SK-N-SH (cell line): ENCODE results near the gene IRF1. TPM values are rescaled to one million over a fixed set of nuclear protein-coding genes. Genes with fewer than 3 reads are reported as not detected.

Experiments used
- CTCF ChIA-PET: fragments of 300-600, 350-600 bp; formaldehyde crosslinking; extraction: SDS; loops from one replicate; lab custom pipeline; 2021; lab: Yijun Ruan, JAX
- POLR2A ChIA-PET: fragments of 350-600 bp; sonication (Branson Sonifier 250); formaldehyde crosslinking; extraction: SDS; loops from one replicate; lab custom pipeline; 2020; ENCODE audit warnings: antibody characterized with exemption, inconsistent platforms; lab: Yijun Ruan, JAX
- DNase-seq: peaks from one replicate; pipeline ENCODE4 v3.0.0; 2012
- H2AFZ ChIP-seq: fragments of 200-600 bp; sonication (generic); 2 replicates; pipeline ENCODE4 v1.8.1; 2016; ENCODE audit warnings: antibody characterized with exemption, mild to moderate bottlenecking, low read depth
- H3F3A ChIP-seq: fragments of 200-600 bp; sonication (generic); replicated peaks from 2 replicates; pipeline ENCODE3; 2016; ENCODE audit warnings: antibody characterized with exemption, mild to moderate bottlenecking; ENCODE audit not compliant: insufficient read depth
- H3K27ac ChIP-seq, 2 experiments: fragments of 200-500 bp in 1 of 2; fragments of 200-600 bp in 1 of 2; sonication (Bioruptor generic) in 1 of 2; sonication (generic), shearing (Covaris generic) in 1 of 2; 2 replicates each; pipeline versions ENCODE4 v1.5.1 to v1.6.1; 2014 to 2016; ENCODE audit warnings: low read depth in 2 of 2, inconsistent platforms in 1 of 2, low read length in 1 of 2, mild to moderate bottlenecking in 1 of 2, mixed read lengths in 1 of 2
- H3K27me3 ChIP-seq: fragments of 200-600 bp; sonication (generic), shearing (Covaris generic); 2 replicates; pipeline ENCODE4 v1.6.1; 2016; ENCODE audit warnings: mixed run types; ENCODE audit not compliant: insufficient read depth
- H3K36me3 ChIP-seq, 2 experiments: fragments of 200-500 bp in 1 of 2; fragments of 200-600 bp in 1 of 2; sonication (Bioruptor generic) in 1 of 2; sonication (generic) in 1 of 2; replicated peaks in 1 of 2; 2 replicates each; pipeline versions ENCODE3 to v1.5.1; 2014 to 2016; ENCODE audit warnings: low read length in 1 of 2, mild to moderate bottlenecking in 1 of 2; ENCODE audit not compliant: insufficient read depth in 2 of 2, control insufficient read depth in 1 of 2
- H3K4me1 ChIP-seq, 2 experiments: fragments of 200-500 bp in 1 of 2; fragments of 200-600 bp in 1 of 2; sonication (Bioruptor generic) in 1 of 2; sonication (generic), shearing (Covaris generic) in 1 of 2; 2 replicates each; pipeline versions ENCODE4 v1.5.1 to v1.6.1; 2014 to 2016; ENCODE audit warnings: low read depth in 1 of 2, low read length in 1 of 2, mixed run types in 1 of 2; ENCODE audit not compliant: insufficient read depth in 2 of 2, control insufficient read depth in 1 of 2
- H3K4me2 ChIP-seq: fragments of 200-600 bp; sonication (generic), shearing (Covaris generic); 2 replicates; pipeline ENCODE4 v1.6.1; 2017; ENCODE audit warnings: mixed run types
- H3K4me3 ChIP-seq, 2 experiments: fragments of 200-500 bp in 1 of 2; fragments of 200-600 bp in 1 of 2; sonication (Bioruptor generic) in 1 of 2; sonication (generic), shearing (Covaris generic) in 1 of 2; 2 replicates each; pipeline versions ENCODE4 v1.5.1 to v1.8.1; 2014 to 2016; ENCODE audit warnings: low read depth in 2 of 2, inconsistent platforms in 1 of 2, low read length in 1 of 2, mild to moderate bottlenecking in 1 of 2, mixed read lengths in 1 of 2, moderate library complexity in 1 of 2
- H3K79me2 ChIP-seq: fragments of 200-600 bp; sonication (generic); 2 replicates; pipeline ENCODE4 v1.8.1; 2017; ENCODE audit warnings: mild to moderate bottlenecking; ENCODE audit not compliant: insufficient read depth
- H3K9ac ChIP-seq: fragments of 200-600 bp; sonication (generic); 2 replicates; pipeline ENCODE4 v1.6.1; 2017; ENCODE audit warnings: mixed run types
- H3K9me2 ChIP-seq: fragments of 200-600 bp; sonication (generic); 2 replicates; pipeline ENCODE4 v1.6.1; 2017; ENCODE audit warnings: mixed run types
- H3K9me3 ChIP-seq: fragments of 200-600 bp; sonication (generic); 2 replicates; pipeline ENCODE4 v1.6.1; 2017; ENCODE audit warnings: mixed run types, mild to moderate bottlenecking, moderate library complexity
- H4K20me1 ChIP-seq: fragments of 200-600 bp; sonication (generic); 2 replicates; pipeline ENCODE4 v1.6.1; 2017; ENCODE audit warnings: mild to moderate bottlenecking, mixed run types; ENCODE audit not compliant: insufficient read depth
- CHD2 ChIP-seq: fragments of 150-350 bp; IDR thresholded peaks from 2 replicates; pipeline ENCODE4 v1.6.1; 2018; ENCODE audit warnings: low read length; ENCODE audit not compliant: partially characterized antibody
- CTCF ChIP-seq: fragments of 200-600 bp; sonication (generic); IDR thresholded peaks from 2 replicates; pipeline ENCODE4 v1.6.1; 2017; ENCODE audit warnings: antibody characterized with exemption, mild to moderate bottlenecking, moderate library complexity
- ELF1 ChIP-seq: IDR thresholded peaks from 2 replicates; pipeline ENCODE4 v1.4.0; 2012
- EZH2phosphoT487 ChIP-seq: fragments of 200-600 bp; sonication (generic); IDR thresholded peaks from 2 replicates; pipeline ENCODE4 v1.6.1; 2017; ENCODE audit warnings: low read depth, mixed run types, mild to moderate bottlenecking, antibody characterized with exemption, moderate library complexity, borderline replicate concordance
- FOSL2 ChIP-seq: IDR thresholded peaks from 2 replicates; pipeline ENCODE4 v1.4.0; 2012; ENCODE audit warnings: low read depth, mild to moderate bottlenecking, moderate library complexity, borderline replicate concordance
- GATA2 ChIP-seq: sonication (generic); formaldehyde crosslinking; IDR thresholded peaks from 2 replicates; pipeline ENCODE4 v1.5.0; 2020; ENCODE audit warnings: mild to moderate bottlenecking, missing genetic modification reagents
- JUND ChIP-seq: IDR thresholded peaks from 2 replicates; pipeline ENCODE4 v1.4.0; 2012
- MAX ChIP-seq: IDR thresholded peaks from 2 replicates; pipeline ENCODE4 v1.4.0; 2012; ENCODE audit warnings: low read depth
- MEF2A ChIP-seq: IDR thresholded peaks from 2 replicates; pipeline ENCODE4 v1.4.0; 2012; ENCODE audit warnings: low read depth, borderline replicate concordance
- MXI1 ChIP-seq: IDR thresholded peaks from 2 replicates; pipeline ENCODE4 v1.6.1; 2012; ENCODE audit warnings: mild to moderate bottlenecking, low read depth, low read length, improper control_type of control experiment
- NFIC ChIP-seq: IDR thresholded peaks from 2 replicates; pipeline ENCODE4 v1.4.0; 2012; ENCODE audit warnings: borderline replicate concordance
- NRF1 ChIP-seq: IDR thresholded peaks from 2 replicates; pipeline ENCODE4 v1.6.1; 2012; ENCODE audit warnings: low read depth, mild to moderate bottlenecking, low read length
- POLR2AphosphoS5 ChIP-seq: IDR thresholded peaks from 2 replicates; pipeline ENCODE4 v1.6.1; 2012; ENCODE audit warnings: low read depth, low read length
- RXRA ChIP-seq: IDR thresholded peaks from 2 replicates; pipeline ENCODE4 v1.4.0; 2012; ENCODE audit warnings: low read depth, mild to moderate bottlenecking, borderline replicate concordance
- SMC3 ChIP-seq: IDR thresholded peaks from 2 replicates; pipeline ENCODE4 v1.6.1; 2012; ENCODE audit warnings: low read depth, low read length, improper control_type of control experiment
- YY1 ChIP-seq: IDR thresholded peaks from 2 replicates; pipeline ENCODE4 v1.4.0; 2012; ENCODE audit warnings: low read depth, mild to moderate bottlenecking
- WGBS: methylation state at CpG from one replicate; pipeline ENCODE4 v1.1.6; 2017; ENCODE audit warnings: low lambda C conversion rate; 5-methylcytosine and 5-hydroxymethylcytosine counted together
- polyA plus RNA-seq, 3 experiments: library from polyadenylated mRNA; depleted of rRNA; stranded (reverse); fragments of >200 nt; gene quantifications; 2 replicates each; pipeline ENCODE4 v1.2.3, GENCODE V29; 2012
- TF ChIP-seq, protein P1 (sequence below): fragments of 150-350 bp; IDR thresholded peaks from 2 replicates; pipeline ENCODE4 v1.6.1; 2017; ENCODE audit warnings: antibody characterized with exemption, low read length, low read depth, borderline replicate concordance
- TF ChIP-seq, protein P2 (sequence below): IDR thresholded peaks from 2 replicates; pipeline ENCODE4 v1.4.0; 2012; ENCODE audit warnings: low read depth, borderline replicate concordance

The IRF1 gene
- polyA plus RNA-seq, 1 of the 3 experiments (the other 2 are of a cell fraction): 15.2 TPM

DNA sequence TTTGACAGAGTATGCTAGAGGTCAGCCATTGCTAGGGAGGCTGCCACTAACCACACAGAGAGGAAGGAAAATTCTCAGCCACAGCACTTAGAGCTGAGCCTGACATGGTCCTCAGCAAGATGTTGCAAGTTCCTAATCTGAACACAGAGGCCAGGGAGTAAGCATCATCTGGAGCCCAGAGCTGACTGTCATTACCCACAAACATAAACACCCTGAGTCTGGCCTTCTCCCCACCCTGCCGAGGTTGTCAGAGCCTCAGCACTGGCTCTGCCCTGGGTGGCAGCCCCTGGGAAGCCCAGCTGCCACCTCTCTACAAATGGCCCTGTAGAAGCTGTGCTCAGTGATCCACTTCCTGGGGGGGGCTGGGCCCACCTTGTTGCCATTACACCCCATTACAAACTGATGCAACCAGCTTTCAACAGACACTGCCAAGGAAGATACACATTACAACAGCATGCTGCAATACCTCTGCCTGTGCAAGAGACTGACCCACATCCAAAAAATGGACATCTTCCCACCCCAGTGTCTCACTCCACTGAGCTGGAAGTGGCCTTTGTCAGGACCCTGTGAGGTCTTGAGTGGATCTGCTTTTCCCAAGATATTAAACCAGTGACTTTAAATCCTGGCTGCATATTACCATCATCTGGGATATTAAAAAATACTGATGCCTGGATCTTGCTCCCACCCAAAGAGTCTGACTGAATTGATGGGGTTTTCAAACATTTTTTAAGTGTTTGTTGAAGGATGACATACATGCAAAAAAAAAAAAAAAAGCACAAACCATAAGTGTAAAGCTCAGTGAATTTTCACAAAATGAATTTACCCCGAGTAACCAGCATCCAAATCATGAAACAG, 33.0 kb downstream of the IRF1 start:
- Histone ChIP-seq H3K9ac (peak overlapping the region; percentile 31; the same call in 1 of the 2 replicates), H3K36me3 (no peaks in the 10 kb centered on the region), H3K79me2 (no peaks in the 10 kb centered on the region), H3K9me3 (no peaks in the 10 kb centered on the region), H4K20me1 (no peaks in the 10 kb centered on the region), H3F3A (peaks cover 26% of the 10 kb centered on the region), H3K27ac (peak overlapping the region in 1 of 2 experiments; percentile 83; a peak in 2 of 4 replicates), H3K4me2 (peak overlapping the region; percentile 11), H3K4me3 (no peak overlapping the region), H2AFZ (no peak overlapping the region), H3K9me2 (no peaks in the 10 kb centered on the region), H3K27me3 (no peaks in the 10 kb centered on the region), H3K4me1 (peaks cover 17 to 44% of the 10 kb centered on the region in 2 experiments)
- WGBS: 77% methylated on average over 2 of the region's 2 CpGs
- no peak for DNase-seq
- TF ChIP-seq YY1 (no peak), CTCF (no peak), RXRA (no peak), EZH2phosphoT487 (no peak), CHD2 (no peak), NRF1 (no peak), FOSL2 (no peak), JUND (no peak), POLR2AphosphoS5 (no peak), ELF1 (no peak), MXI1 (no peak), NFIC (no peak), SMC3 (no peak), MEF2A (no peak), MAX (no peak), GATA2 (CRISPR knock-in tag) (no peak)
- TF ChIP-seq, protein P1, sequence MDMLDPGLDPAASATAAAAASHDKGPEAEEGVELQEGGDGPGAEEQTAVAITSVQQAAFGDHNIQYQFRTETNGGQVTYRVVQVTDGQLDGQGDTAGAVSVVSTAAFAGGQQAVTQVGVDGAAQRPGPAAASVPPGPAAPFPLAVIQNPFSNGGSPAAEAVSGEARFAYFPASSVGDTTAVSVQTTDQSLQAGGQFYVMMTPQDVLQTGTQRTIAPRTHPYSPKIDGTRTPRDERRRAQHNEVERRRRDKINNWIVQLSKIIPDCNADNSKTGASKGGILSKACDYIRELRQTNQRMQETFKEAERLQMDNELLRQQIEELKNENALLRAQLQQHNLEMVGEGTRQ: no peak
- TF ChIP-seq, protein P2, sequence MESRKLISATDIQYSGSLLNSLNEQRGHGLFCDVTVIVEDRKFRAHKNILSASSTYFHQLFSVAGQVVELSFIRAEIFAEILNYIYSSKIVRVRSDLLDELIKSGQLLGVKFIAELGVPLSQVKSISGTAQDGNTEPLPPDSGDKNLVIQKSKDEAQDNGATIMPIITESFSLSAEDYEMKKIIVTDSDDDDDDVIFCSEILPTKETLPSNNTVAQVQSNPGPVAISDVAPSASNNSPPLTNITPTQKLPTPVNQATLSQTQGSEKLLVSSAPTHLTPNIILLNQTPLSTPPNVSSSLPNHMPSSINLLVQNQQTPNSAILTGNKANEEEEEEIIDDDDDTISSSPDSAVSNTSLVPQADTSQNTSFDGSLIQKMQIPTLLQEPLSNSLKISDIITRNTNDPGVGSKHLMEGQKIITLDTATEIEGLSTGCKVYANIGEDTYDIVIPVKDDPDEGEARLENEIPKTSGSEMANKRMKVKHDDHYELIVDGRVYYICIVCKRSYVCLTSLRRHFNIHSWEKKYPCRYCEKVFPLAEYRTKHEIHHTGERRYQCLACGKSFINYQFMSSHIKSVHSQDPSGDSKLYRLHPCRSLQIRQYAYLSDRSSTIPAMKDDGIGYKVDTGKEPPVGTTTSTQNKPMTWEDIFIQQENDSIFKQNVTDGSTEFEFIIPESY: no peak
- CTCF ChIA-PET: interaction anchor here (0.7 to 1.8 kb wide), 6 partner anchors 12 to 49 kb away, joined by 3 to 4 read pairs (median 3); no protein-coding TSS in a partner anchor
- POLR2A ChIA-PET: interaction anchor here (0.6 kb wide), 1 partner anchor 88 kb away, joined by 5 read pairs; the partner anchor contains the start of gene SLC22A5
